ENCODE measurements around the gene SKP1.

SKP1 gene

DNA sequence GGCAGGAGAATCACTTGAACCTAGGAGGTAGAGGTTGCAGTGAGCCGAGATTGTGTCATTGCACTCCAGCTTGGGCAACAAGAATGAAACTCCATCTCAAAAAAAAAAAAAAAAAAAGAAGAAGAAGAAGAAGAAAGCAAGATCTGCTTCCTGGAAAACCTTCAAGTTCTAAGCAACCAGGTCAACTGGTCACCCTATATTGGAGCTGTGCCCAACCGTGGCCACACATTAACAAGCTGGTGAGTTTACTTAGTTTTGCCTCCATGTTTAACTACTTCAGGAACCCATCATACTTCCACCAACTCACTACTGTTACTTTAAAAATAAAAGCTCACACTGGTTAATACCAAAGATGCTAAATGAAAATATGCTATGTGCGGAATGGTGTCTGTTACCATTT, 12.3 kb upstream of the SKP1 start:
- no peak overlapping the region for H3K4me3 ChIP-seq (ENCODE audit: control insufficient read depth, low read depth, low read length)
- TF ChIP-seq, protein P1, sequence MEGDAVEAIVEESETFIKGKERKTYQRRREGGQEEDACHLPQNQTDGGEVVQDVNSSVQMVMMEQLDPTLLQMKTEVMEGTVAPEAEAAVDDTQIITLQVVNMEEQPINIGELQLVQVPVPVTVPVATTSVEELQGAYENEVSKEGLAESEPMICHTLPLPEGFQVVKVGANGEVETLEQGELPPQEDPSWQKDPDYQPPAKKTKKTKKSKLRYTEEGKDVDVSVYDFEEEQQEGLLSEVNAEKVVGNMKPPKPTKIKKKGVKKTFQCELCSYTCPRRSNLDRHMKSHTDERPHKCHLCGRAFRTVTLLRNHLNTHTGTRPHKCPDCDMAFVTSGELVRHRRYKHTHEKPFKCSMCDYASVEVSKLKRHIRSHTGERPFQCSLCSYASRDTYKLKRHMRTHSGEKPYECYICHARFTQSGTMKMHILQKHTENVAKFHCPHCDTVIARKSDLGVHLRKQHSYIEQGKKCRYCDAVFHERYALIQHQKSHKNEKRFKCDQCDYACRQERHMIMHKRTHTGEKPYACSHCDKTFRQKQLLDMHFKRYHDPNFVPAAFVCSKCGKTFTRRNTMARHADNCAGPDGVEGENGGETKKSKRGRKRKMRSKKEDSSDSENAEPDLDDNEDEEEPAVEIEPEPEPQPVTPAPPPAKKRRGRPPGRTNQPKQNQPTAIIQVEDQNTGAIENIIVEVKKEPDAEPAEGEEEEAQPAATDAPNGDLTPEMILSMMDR (conservative IDR thresholded peaks at IDR 0.05; ENCODE audit: control insufficient read depth, insufficient read depth, low read depth, low read length), result no peak
- no peak for DNase-seq (ENCODE audit: low read depth)

DNA sequence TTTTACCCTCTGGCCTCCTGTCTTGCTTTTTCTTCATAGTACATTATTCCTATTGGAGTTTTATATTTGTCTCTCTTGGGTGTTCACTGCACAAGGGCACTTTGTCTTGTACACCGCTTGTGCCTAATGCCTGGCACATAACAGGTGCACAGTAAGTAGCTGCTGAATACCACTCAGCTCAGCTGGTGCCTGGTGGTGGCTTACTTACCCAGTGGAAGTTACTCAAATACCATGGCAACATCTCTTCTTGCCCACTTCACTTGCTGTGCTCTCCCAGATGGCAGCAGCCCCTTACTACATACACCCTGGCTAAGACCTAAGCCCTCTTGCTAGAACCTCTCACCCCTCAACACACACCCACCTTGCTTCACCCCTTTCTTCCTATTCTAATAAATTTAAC, 11.3 kb upstream of the SKP1 start:
- H3K4me3 ChIP-seq (ENCODE audit: control insufficient read depth, low read depth, low read length), result no peak overlapping the region
- TF ChIP-seq, protein P1 (conservative IDR thresholded peaks at IDR 0.05; ENCODE audit: control insufficient read depth, insufficient read depth, low read depth, low read length), result no peak
- no peak for DNase-seq (ENCODE audit: low read depth)

DNA sequence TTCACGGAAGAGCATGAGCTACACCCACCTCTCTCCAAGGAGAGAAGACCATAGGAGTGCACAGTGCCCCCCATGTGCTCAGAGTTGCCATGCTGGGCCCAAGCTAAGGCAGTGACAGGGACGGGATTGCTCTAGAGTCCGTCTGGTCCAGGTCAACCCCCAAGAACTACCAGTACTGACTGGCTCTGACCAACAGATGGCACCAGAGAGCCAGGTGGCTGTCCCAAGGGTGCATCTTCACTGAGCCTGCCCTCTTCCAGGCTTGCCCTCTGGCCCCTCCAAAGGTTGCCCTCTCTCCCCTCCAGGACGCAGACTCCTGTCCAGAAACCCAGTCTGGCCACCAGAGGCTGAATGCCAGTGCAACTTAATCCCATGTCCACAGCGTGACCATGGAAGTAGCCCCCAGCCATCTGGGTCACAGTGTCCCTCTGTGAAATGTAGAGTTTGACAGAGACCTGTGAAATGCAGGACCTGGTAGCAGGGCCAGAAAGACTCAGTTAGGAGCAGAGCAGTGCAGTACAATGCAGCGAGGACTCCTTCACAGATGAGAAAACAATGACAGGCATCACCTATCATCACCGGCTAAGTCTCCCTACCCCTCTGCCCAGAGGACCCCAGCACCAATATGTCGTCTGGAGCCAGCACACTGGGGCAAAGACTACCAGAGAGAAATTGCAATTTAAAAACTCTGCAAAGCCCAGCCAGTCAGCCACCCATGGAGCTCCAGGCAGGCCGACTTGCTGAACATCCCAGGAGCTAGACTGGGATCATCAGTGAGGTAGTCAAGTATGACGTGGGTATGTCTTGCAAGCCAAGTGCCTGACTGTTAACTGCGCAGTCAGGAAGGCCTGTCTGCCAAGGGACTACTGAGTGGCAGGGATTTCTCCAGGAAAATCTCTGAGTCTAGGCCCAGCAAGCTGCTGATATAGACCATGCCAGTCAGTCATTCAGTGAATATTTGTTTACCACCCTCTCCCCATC, 7.7 kb upstream of the SKP1 start:
- H3K4me3 ChIP-seq (ENCODE audit: control insufficient read depth, low read depth, low read length), result no peak overlapping the region
- DNase-seq (ENCODE audit: low read depth), result peak; percentile 70
- TF ChIP-seq, protein P1 (conservative IDR thresholded peaks at IDR 0.05; ENCODE audit: control insufficient read depth, insufficient read depth, low read depth, low read length), result peak; percentile 97

DNA sequence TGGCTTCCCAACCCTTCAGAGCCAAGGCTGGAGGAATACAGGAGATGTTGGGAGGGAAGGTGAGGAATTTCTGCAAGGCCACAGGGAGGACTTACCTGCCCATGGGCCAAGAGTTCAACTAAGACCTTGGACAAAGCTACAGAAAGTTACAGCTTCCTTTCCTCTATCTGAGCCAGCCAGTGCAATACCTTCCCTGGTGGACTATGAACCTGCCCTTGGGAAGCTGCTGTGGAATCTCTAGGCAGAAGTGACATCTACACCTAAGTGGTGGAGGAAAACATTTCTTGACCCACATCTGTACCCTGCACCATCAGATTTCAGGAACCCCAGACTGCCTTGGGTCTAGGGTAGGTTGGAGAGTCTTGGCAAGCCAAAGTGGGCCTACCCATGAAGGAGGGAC, 6.7 kb upstream of the SKP1 start:
- no peak overlapping the region for H3K4me3 ChIP-seq (ENCODE audit: control insufficient read depth, low read depth, low read length)
- DNase-seq (ENCODE audit: low read depth), result no peak
- TF ChIP-seq, protein P1 (conservative IDR thresholded peaks at IDR 0.05; ENCODE audit: control insufficient read depth, insufficient read depth, low read depth, low read length), result no peak

DNA sequence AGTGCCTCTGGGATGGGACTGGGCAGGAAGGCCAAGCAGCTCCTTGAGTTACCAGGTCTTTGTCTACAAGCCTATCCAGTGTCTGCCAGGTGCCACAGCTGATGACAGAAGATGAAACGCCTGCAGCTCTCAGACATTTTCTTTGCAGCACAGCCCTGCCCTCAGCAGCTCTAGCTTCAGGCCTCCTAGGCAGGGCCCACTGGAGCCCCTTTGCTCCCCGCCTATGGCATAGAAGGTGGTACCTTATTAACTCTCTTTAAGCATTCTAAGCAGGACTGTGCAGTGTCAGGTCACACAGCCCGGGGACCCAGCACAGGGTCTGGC, 1.3 kb upstream of the SKP1 start:
- TF ChIP-seq, protein P1 (conservative IDR thresholded peaks at IDR 0.05; ENCODE audit: control insufficient read depth, insufficient read depth, low read depth, low read length), result no peak
- no peak for DNase-seq (ENCODE audit: low read depth)
- no peak overlapping the region for H3K4me3 ChIP-seq (ENCODE audit: control insufficient read depth, low read depth, low read length)

DNA sequence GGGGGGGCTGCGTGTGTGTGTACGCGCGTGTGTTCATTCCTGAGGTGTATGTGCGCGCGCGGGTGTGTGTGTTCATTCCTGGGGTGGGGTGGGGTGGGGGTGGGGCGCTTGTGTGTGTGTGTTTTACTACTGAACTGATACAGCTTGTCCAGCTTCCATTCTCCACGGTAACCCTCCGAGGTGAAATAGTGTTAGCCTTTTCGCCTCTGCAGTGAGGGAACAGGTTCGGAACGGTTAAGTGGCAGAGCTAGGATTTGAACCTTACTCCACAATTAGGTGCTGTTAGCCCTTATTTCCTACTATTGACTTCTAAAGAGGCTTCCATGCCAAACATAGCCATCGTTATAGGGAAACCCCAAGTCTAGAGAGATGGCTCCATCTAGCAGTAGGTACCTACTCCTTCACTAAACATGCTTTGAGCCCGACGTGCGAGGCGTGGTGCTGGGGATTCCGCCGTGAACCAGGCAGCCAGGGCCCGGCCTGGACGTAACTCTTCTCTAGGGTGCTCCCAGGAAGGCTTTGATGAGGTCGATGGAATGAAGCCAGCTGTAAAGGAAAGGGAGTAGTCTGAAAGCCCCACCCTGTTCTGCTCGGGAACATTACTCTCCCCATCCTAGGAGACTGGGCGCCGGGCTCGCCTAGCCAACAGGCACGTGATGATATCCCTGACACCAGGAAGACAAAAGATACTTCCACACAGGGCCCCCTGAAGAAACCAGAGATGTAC, 782 bp upstream of the SKP1 start:
- peak; percentile 69 for DNase-seq (ENCODE audit: low read depth)
- TF ChIP-seq, protein P1 (conservative IDR thresholded peaks at IDR 0.05; ENCODE audit: control insufficient read depth, insufficient read depth, low read depth, low read length), result no peak
- peak overlapping the region; percentile 64 for H3K4me3 ChIP-seq (ENCODE audit: control insufficient read depth, low read depth, low read length)

Data from fibroblast of mammary gland (primary cell).